Heart left ventricle (tissue), 13 donors: ENCODE results near the gene ZNF217.

Source experiments
- POLR2A ChIP-seq, 2 donors: fragments of 450-650 bp; IDR thresholded peaks; one replicate each; pipeline ENCODE4 v1.6.1; 2017; ENCODE audit warnings: antibody characterized with exemption in 2 of 2, mild to moderate bottlenecking in 2 of 2, moderate library complexity in 2 of 2
- TF ChIP-seq, protein P1 (sequence below), 12 donors: fragments of 200-600 bp; sonication (generic) in 4 of 12; IDR thresholded peaks; one replicate each; pipeline versions ENCODE4 v1.5.0 to v1.8.0; 2018 to 2022; ENCODE audit warnings: antibody characterized with exemption in 12 of 12, mild to moderate bottlenecking in 5 of 12
- donor health status: ischemic (EF 13 %, LVEDD 7.1; RV severe dilation, severe dysfunction).
- donor health status: DM: no; HTN: yes; CAD: no.
- donor health status: DM: no; HTN: no; CAD: no.
- donor health status: ischemic (EF 25% LVEDD 6.9; RV normal size, moderate dysfunction).
- donor health status: ischemic (EF 25% LVEDD 5.7; RV mildly dilated, moderate dysfunction).
- donor health status: ischemic (EF 35%, LVEDD 5.7; RV mildly dilated, moderate dysfunction).
- donor health status: nonischemic (EF 11% LVEDD 7.7; RV severe dilation, severe dysfunction).
- donor health status: DM: yes; HTN: yes; CAD: no.
- donor health status: PGD.
- donor health status: ischemic (EF 29% LVEDD 5.4; RV normal size, mild dysfunction).
- donor health status: nonischemic (EF 23%, LVEDD 6.1; RV moderate dilation, normal function).

DNA sequence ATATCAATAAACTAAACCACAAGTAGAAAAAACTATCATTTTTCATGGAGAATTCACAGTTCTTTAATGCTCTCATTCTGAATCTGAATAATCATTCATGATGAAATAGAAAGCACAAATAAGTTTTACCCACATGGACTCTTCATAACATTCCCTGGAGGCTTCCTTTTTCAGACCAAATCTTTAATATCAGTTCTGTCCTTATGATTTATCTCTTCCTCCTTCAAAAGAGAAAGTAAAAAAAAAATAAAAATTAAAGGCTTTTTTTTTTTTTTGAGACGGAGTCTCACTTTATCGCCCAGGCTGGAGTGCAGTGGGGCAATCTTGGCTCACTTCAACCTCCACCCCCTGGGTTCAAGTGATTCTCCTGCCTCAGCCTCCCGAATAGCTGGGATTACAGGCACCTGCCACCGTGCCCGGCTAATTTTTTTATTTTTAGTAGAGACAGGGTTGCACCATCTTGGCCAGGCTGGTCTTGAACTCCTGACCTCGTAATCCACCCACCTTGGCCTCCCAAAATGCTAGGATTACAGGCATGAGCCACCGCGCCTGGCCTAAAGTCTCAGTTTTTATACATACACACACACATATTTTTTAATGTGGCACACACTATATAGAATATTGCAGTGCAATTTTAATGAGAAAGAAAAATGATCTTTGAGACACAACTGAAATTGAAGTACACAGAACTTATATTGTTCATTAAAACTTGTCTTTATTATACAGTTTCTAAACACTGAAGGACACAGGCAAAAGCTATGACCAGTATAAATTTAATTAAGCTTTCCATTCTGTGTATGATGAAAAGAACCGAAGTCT, 31.9 kb upstream of the ZNF217 start:
- TF ChIP-seq, protein P1, sequence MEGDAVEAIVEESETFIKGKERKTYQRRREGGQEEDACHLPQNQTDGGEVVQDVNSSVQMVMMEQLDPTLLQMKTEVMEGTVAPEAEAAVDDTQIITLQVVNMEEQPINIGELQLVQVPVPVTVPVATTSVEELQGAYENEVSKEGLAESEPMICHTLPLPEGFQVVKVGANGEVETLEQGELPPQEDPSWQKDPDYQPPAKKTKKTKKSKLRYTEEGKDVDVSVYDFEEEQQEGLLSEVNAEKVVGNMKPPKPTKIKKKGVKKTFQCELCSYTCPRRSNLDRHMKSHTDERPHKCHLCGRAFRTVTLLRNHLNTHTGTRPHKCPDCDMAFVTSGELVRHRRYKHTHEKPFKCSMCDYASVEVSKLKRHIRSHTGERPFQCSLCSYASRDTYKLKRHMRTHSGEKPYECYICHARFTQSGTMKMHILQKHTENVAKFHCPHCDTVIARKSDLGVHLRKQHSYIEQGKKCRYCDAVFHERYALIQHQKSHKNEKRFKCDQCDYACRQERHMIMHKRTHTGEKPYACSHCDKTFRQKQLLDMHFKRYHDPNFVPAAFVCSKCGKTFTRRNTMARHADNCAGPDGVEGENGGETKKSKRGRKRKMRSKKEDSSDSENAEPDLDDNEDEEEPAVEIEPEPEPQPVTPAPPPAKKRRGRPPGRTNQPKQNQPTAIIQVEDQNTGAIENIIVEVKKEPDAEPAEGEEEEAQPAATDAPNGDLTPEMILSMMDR (IDR thresholded peaks at IDR 0.05): no peak
- TF ChIP-seq POLR2A (IDR thresholded peaks at IDR 0.05): no peak
